Prostate gland (tissue), 2 donors: ENCODE data around the gene ADARB2.

Source experiments
- POLR2AphosphoS5 ChIP-seq: sonication (generic); formaldehyde crosslinking; IDR thresholded peaks from one replicate; pipeline ENCODE4 v1.6.1; 2017; ENCODE audit warnings: antibody characterized with exemption
- TF ChIP-seq, protein P1 (sequence below), 4 experiments: fragments of 200-600 bp in 2 of 4; fragments of 450-650 bp in 2 of 4; sonication (generic) in 2 of 4; IDR thresholded peaks; 1 replicate in 3 of 4; 2 replicates in 1 of 4; pipeline ENCODE4 v1.5.1; 2016 to 2019; ENCODE audit warnings: antibody characterized with exemption in 4 of 4, mild to moderate bottlenecking in 2 of 4, moderate library complexity in 2 of 4

DNA sequence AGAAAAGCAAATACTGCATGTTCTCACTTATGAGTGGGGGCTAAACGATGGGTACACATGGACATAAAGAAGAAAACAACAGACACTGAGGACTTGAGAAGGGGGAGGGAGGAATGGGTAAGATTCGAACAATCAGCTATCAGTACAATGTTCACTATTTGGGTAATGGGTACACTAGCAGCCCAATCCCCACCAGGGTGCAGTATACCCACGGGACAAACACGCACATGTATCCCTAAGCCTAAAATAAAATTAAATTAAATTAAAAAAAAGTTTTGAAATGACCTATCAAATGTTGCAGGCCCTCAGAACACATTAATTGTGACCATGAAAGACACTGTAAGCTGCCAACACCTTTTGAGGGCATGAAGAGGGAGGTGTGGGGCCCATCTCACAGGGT is 365.1 kb downstream of the ADARB2 start:
- TF ChIP-seq, protein P1, sequence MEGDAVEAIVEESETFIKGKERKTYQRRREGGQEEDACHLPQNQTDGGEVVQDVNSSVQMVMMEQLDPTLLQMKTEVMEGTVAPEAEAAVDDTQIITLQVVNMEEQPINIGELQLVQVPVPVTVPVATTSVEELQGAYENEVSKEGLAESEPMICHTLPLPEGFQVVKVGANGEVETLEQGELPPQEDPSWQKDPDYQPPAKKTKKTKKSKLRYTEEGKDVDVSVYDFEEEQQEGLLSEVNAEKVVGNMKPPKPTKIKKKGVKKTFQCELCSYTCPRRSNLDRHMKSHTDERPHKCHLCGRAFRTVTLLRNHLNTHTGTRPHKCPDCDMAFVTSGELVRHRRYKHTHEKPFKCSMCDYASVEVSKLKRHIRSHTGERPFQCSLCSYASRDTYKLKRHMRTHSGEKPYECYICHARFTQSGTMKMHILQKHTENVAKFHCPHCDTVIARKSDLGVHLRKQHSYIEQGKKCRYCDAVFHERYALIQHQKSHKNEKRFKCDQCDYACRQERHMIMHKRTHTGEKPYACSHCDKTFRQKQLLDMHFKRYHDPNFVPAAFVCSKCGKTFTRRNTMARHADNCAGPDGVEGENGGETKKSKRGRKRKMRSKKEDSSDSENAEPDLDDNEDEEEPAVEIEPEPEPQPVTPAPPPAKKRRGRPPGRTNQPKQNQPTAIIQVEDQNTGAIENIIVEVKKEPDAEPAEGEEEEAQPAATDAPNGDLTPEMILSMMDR (IDR thresholded peaks at IDR 0.05) = no peak
- no peak for TF ChIP-seq POLR2AphosphoS5
